Mammary epithelial cell (primary cell): Measurements from ENCODE around the gene RMDN3.

Experiments used
- CTCF ChIP-seq, 2 donors: IDR thresholded peaks in 1 of 2; conservative IDR thresholded peaks in 1 of 2; 2 replicates each; pipeline ENCODE4 v1.5.1; 2011 to 2012; ENCODE audit warnings: inconsistent platforms in 2 of 2, low read length in 2 of 2, mild to moderate bottlenecking in 2 of 2, control low read depth in 1 of 2, low read depth in 1 of 2; ENCODE audit not compliant: insufficient read depth in 1 of 2; ENCODE audit errors: extremely low read depth in 1 of 2
- EZH2 ChIP-seq: IDR thresholded peaks from 2 replicates; pipeline ENCODE4 v1.6.1; 2012; ENCODE audit warnings: low read length, inconsistent platforms, borderline replicate concordance

GRCh38 chr15:40792394-40792793, 37.3 kb upstream of the RMDN3 start:
- TF ChIP-seq CTCF (conservative IDR thresholded peaks at IDR 0.05 in 1 of 2, IDR thresholded peaks at IDR 0.05 in 1 of 2; ENCODE audit: extremely low read depth in 1 of 2, insufficient read depth in 1 of 2, low read depth in 1 of 2, low read length in 2 of 2) = no peak
- no peak for TF ChIP-seq EZH2
